H1 (cell line): ENCODE measurements around the gene DAZAP1. TPM values are rescaled to one million over a fixed set of nuclear protein-coding genes. Genes with fewer than 3 reads are reported as not detected.

Experiments
- CTCF ChIP-seq, 3 experiments: IDR thresholded peaks; 1 replicate in 2 of 3; 2 replicates in 1 of 3; pipeline versions ENCODE4 v1.5.1 to v1.6.1; 2011; ENCODE audit warnings: low read length in 3 of 3, mild to moderate bottlenecking in 3 of 3, inconsistent platforms in 2 of 3, low read depth in 1 of 3, moderate library complexity in 1 of 3; ENCODE audit not compliant: insufficient read depth in 1 of 3; ENCODE audit errors: control extremely low read depth in 1 of 3
- polyA plus RNA-seq, 7 experiments: library from polyadenylated mRNA; depleted of rRNA in 3 of 7; stranded (reverse) in 5 of 7; unstranded in 2 of 7; fragments of >200 nt in 5 of 7; fragments of 200-250 nt in 2 of 7; gene quantifications; 1 replicate in 5 of 7; 2 replicates in 1 of 7; 4 replicates in 1 of 7; pipeline versions ENCODE4 v1.2.1 to v1.2.3, GENCODE V29; 2011 to 2013; ENCODE audit warnings: missing spikeins in 2 of 7, mixed read lengths in 2 of 7
- total RNA-seq: library from RNA; stranded (reverse); fragmentation: NEBNext Ultra II Directional; extraction: Animal tissue kit (Norgen Biotek cat#: 25700); gene quantifications from 2 replicates; pipeline ENCODE4 v1.2.1, GENCODE V29; 2021

DAZAP1 gene
- total and polyA plus RNA-seq, 2 of the 8 experiments (the other 6 are each of a cell fraction or from before 2014, with no cell fraction given): 79.6 to 341 TPM

DNA sequence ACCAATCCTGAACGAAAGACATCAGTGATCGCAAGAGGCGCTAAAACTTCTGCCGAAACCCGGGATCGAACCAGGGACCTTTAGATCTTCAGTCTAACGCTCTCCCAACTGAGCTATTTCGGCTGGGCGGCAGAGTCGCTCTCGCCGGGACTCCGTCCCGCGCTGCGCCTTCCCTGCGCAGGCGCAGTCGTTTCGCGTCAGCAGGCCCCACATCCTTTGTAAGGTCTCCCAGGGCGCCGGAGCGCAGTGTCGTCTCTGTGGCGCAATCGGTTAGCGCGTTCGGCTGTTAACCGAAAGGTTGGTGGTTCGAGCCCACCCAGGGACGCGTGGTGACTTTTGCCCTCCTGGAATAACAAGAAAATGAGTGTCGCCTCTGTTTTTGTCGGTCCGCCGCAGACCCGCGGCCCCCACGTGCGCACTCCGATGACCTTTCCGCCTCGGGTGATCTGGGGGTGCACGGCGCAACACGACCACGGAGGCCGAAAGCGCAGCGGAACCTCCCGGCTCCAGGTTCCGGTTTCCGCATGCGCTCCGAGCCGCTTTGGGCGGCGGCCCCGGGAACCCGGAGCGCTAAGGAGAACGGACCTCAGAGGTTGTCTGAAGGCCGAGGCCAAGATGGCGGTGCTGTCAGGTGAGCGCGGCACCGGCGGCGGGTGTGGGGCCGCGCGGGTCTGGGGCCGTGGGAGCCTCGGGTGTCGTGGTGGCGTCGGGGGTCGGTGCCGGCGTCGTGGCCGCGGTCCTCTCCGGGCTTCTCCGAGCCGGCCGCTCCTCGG lies 23.9 kb upstream of the DAZAP1 start, which contains the start of gene NDUFS7 (continued):
- peak in 2 of 3 experiments; percentile 18 to 34; a peak in 2 of 4 replicates for TF ChIP-seq CTCF (IDR thresholded peaks at IDR 0.05; ENCODE audit: control extremely low read depth in 1 of 3, insufficient read depth in 1 of 3, low read depth in 1 of 3, low read length in 3 of 3)
